GM19193 (cell line): ENCODE measurements around the gene PLXDC1.

ENCODE experiments used
- POLR2A ChIP-seq: IDR thresholded peaks from 4 replicates; pipeline ENCODE4 v1.6.1; 2011; ENCODE audit not compliant: insufficient read depth, insufficient read length; ENCODE audit errors: extremely low read depth

Gene PLXDC1

GRCh38 chr17:39151150-39151942 is at the start of gene PLXDC1:
Gene PLXDC1 (minus strand): TSS chr17:39151637. CDS start chr17:39151437, 200 bp downstream.
- TF ChIP-seq POLR2A, result no peak

GRCh38 chr17:39200957-39201510 is 49.6 kb upstream of the PLXDC1 start:
- TF ChIP-seq POLR2A, result no peak

GRCh38 chr17:39200070-39200879 is 48.8 kb upstream of the PLXDC1 start, which contains the start of gene RPL19:
Gene RPL19 (plus strand): TSS chr17:39200283. CDS start chr17:39200345, 62 bp downstream.
- peak; percentile 99 for TF ChIP-seq POLR2A

GRCh38 chr17:39199820-39200069 is 48.3 kb upstream of the PLXDC1 start:
- TF ChIP-seq POLR2A, result peak; percentile 55

- TF ChIP-seq POLR2A, result no peak
Measured at GRCh38 chr17:39198186-39198566, 46.7 kb upstream of the PLXDC1 start.

GRCh38 chr17:39197380-39198185 is 46.1 kb upstream of the PLXDC1 start, which contains the start of gene CACNB1:
Gene CACNB1 (minus strand): TSS chr17:39197669. CDS start chr17:39197495, 174 bp downstream.
- peak; percentile 60 for TF ChIP-seq POLR2A

- TF ChIP-seq POLR2A, result no peak
Measured at GRCh38 chr17:39196808-39197291, 45.4 kb upstream of the PLXDC1 start.

- TF ChIP-seq POLR2A, result no peak
Measured at GRCh38 chr17:39196241-39196807, 44.9 kb upstream of the PLXDC1 start.

- TF ChIP-seq POLR2A, result no peak
Measured at GRCh38 chr17:39195568-39196160, 44.2 kb upstream of the PLXDC1 start.

GRCh38 chr17:39194985-39195524 is 43.6 kb upstream of the PLXDC1 start:
- no peak for TF ChIP-seq POLR2A

- no peak for TF ChIP-seq POLR2A
Measured at GRCh38 chr17:39194089-39194984, 42.9 kb upstream of the PLXDC1 start.

GRCh38 chr17:39193346-39193745 is 41.9 kb upstream of the PLXDC1 start:
- TF ChIP-seq POLR2A, result no peak

GRCh38 chr17:39192901-39193300 is 41.5 kb upstream of the PLXDC1 start:
- no peak for TF ChIP-seq POLR2A

- no peak for TF ChIP-seq POLR2A
Measured at GRCh38 chr17:39191750-39192510, 40.5 kb upstream of the PLXDC1 start.
